ENCODE data around the gene ABCA9. TPM values are rescaled to one million over a fixed set of nuclear protein-coding genes. Genes with fewer than 3 reads are reported as not detected.

ABCA9 gene
- total RNA-seq, 1 experiment from 2014 or later: not detected

DNA sequence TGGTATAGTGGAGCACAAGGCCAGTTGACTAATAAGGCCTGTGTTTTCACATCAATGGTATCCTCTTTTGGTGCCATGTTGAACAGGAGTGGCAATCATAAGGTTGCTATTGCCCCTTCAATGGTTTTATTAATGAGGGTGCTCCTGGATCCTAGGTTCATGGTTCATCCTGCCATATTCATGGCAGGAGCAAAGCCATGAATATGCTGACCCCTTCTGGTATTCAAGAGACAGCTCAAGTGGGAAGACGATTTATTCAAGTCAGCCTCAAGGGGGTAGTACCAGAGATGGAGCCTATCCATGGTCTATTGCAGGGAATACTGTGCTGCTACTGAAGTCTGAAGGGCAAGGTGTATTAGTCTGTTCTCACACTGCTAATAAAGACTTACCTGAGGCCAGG, 2.6 kb downstream of the ABCA9 start:
- Histone ChIP-seq H2AFZ (no peak overlapping the region), H3K4me3 (no peak overlapping the region), H3K27me3 (ENCODE audit: insufficient read depth, low read depth) (no peaks in the 10 kb centered on the region), H3K27ac (no peak overlapping the region), H3K9me2 (ENCODE audit: insufficient read depth) (0 out of 2 replicates have a peak, but pooled peaks cover 4% of the 10 kb centered on the region), H3K36me3 (ENCODE audit: low read depth) (no peaks in the 10 kb centered on the region), H3K79me2 (ENCODE audit: low read depth) (no peaks in the 10 kb centered on the region), H4K20me1 (ENCODE audit: insufficient read depth) (no peaks in the 10 kb centered on the region), H3K9me3 (ENCODE audit: insufficient read depth, low read depth) (no peaks in the 10 kb centered on the region; the same call in 1 of the 2 replicates), H3K4me2 (no peak overlapping the region), H3F3A (ENCODE audit: insufficient read depth, low read depth) (no peaks in the 10 kb centered on the region), H3K4me1 (replicated peaks; ENCODE audit: insufficient read depth) (no peaks in the 10 kb centered on the region)
- TF ChIP-seq, protein P1, sequence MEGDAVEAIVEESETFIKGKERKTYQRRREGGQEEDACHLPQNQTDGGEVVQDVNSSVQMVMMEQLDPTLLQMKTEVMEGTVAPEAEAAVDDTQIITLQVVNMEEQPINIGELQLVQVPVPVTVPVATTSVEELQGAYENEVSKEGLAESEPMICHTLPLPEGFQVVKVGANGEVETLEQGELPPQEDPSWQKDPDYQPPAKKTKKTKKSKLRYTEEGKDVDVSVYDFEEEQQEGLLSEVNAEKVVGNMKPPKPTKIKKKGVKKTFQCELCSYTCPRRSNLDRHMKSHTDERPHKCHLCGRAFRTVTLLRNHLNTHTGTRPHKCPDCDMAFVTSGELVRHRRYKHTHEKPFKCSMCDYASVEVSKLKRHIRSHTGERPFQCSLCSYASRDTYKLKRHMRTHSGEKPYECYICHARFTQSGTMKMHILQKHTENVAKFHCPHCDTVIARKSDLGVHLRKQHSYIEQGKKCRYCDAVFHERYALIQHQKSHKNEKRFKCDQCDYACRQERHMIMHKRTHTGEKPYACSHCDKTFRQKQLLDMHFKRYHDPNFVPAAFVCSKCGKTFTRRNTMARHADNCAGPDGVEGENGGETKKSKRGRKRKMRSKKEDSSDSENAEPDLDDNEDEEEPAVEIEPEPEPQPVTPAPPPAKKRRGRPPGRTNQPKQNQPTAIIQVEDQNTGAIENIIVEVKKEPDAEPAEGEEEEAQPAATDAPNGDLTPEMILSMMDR (conservative IDR thresholded peaks at IDR 0.05): no peak
- no peak for TF ChIP-seq EZH2 (IDR thresholded peaks at IDR 0.05; ENCODE audit: low read depth)
- no peak for DNase-seq
- BruUV-seq (replicated peaks): no TSS peak
- intact Hi-C loops (cut with micrococcal nuclease; ENCODE audit: unreplicated experiment): no loop called here
- ChIA-PET CTCF (no interaction called here), POLR2A (ENCODE audit: unreplicated experiment) (no interaction called here)

DNA sequence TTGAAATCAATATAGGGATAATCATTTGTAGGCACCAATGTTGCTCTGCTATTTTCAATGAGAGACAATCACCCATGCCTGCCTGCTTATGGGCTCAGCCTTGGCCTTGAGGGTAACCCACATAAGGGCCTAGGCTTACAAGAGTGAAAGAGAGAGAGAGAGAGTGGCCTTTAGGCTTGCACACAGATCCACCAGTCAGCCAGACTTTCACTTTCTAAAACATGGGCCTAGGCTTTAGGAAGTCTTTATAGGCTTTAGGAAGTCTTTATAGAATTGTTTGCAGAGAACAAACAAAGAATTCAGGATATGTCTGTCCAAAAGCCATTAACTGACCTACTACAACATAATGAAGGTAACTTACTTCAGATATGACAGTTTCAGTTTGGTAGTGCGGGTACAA, 3.4 kb downstream of the ABCA9 start:
- H3F3A ChIP-seq (ENCODE audit: insufficient read depth, low read depth): no peaks in the 10 kb centered on the region
- no peak overlapping the region for H3K4me3 ChIP-seq
- intact Hi-C loops (cut with micrococcal nuclease; ENCODE audit: unreplicated experiment): no loop called here
- no peaks in the 10 kb centered on the region for H3K27me3 ChIP-seq (ENCODE audit: insufficient read depth, low read depth)
- no peaks in the 10 kb centered on the region for H4K20me1 ChIP-seq (ENCODE audit: insufficient read depth)
- POLR2A ChIA-PET (ENCODE audit: unreplicated experiment): no interaction called here
- CTCF ChIA-PET: no interaction called here
- no peak for DNase-seq
- TF ChIP-seq EZH2 (IDR thresholded peaks at IDR 0.05; ENCODE audit: low read depth): no peak
- TF ChIP-seq, protein P1 (conservative IDR thresholded peaks at IDR 0.05): no peak
- H3K27ac ChIP-seq: no peak overlapping the region
- no peak overlapping the region for H2AFZ ChIP-seq
- H3K36me3 ChIP-seq (ENCODE audit: low read depth): no peaks in the 10 kb centered on the region
- no peak overlapping the region for H3K4me2 ChIP-seq
- H3K4me1 ChIP-seq (replicated peaks; ENCODE audit: insufficient read depth): no peaks in the 10 kb centered on the region
- no peaks in the 10 kb centered on the region for H3K79me2 ChIP-seq (ENCODE audit: low read depth)
- BruUV-seq (replicated peaks): no TSS peak
- no peaks in the 10 kb centered on the region; the same call in 1 of the 2 replicates for H3K9me3 ChIP-seq (ENCODE audit: insufficient read depth, low read depth)
- H3K9me2 ChIP-seq (ENCODE audit: insufficient read depth): 0 out of 2 replicates have a peak, but pooled peaks cover 4% of the 10 kb centered on the region

DNA sequence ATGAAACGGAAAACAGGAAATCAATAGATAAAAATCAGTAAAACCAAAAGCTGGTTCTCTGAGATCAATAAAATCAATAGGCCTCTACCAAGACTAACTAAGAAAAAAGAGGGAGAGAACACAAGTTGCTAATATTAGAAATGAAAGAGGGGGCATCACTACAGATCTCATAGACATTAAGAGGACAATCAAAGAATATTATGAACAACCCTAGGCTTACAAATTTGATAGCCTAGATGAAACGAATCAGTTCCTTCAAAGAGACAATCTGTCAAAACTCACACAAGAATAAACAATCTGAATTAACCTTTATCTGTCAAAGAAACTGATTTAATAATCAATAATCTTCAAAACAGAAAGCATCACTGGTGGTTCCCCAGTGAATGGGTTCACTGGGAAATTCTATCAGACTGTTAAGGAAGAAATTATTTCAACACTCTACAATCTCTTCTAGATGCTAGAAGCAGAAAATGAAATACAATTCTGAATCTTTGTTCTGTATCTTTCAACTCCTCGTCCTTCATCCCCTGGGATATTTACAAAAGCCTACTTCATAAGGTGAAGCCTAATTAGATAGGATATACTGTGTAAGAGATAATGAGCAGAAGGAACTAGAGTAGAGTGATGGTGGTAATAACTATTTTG, 4.4 kb downstream of the ABCA9 start:
- Histone ChIP-seq H3K27me3 (ENCODE audit: insufficient read depth, low read depth) (no peaks in the 10 kb centered on the region), H3F3A (ENCODE audit: insufficient read depth, low read depth) (no peaks in the 10 kb centered on the region), H2AFZ (no peak overlapping the region), H3K9me2 (ENCODE audit: insufficient read depth) (0 out of 2 replicates have a peak, but pooled peaks cover 4% of the 10 kb centered on the region), H4K20me1 (ENCODE audit: insufficient read depth) (no peaks in the 10 kb centered on the region), H3K27ac (no peak overlapping the region), H3K4me1 (replicated peaks; ENCODE audit: insufficient read depth) (no peaks in the 10 kb centered on the region), H3K4me3 (no peak overlapping the region), H3K79me2 (ENCODE audit: low read depth) (no peaks in the 10 kb centered on the region), H3K36me3 (ENCODE audit: low read depth) (no peaks in the 10 kb centered on the region), H3K4me2 (no peak overlapping the region), H3K9me3 (ENCODE audit: insufficient read depth, low read depth) (no peaks in the 10 kb centered on the region; the same call in 1 of the 2 replicates)
- ChIA-PET POLR2A (ENCODE audit: unreplicated experiment) (interaction anchor here (0.7 kb wide), 1 partner anchor 60 kb away, joined by 3 read pairs; no protein-coding TSS in a partner anchor), CTCF (no interaction called here)
- no peak for DNase-seq
- intact Hi-C loops (cut with micrococcal nuclease; ENCODE audit: unreplicated experiment): no loop called here
- no peak for TF ChIP-seq EZH2 (IDR thresholded peaks at IDR 0.05; ENCODE audit: low read depth)
- TF ChIP-seq, protein P1 (conservative IDR thresholded peaks at IDR 0.05): no peak
- no TSS peak for BruUV-seq (replicated peaks)
